Prostate gland (tissue), 2 donors: ENCODE data around the gene C13orf46. TPM values are rescaled to one million over a fixed set of nuclear protein-coding genes. Genes with fewer than 3 reads are reported as not detected.

Source experiments
- DNase-seq: peaks from one replicate; pipeline ENCODE4 v3.0.0-alpha.2; 2019; ENCODE audit warnings: low spot score
- H3K27ac ChIP-seq, 2 donors: fragments of 200-600 bp; sonication (generic); 2 replicates each; pipeline ENCODE4 v1.5.1; 2017 to 2019
- H3K27me3 ChIP-seq: fragments of 200-600 bp; sonication (generic); replicated peaks from 2 replicates; pipeline ENCODE4 v1.5.1; 2019; ENCODE audit not compliant: insufficient read depth
- H3K36me3 ChIP-seq, 2 donors: fragments of 200-600 bp; sonication (generic); 1 replicate in 1 of 2; 2 replicates in 1 of 2; pipeline versions ENCODE4 v1.5.1 to v1.8.1; 2017 to 2019
- H3K4me1 ChIP-seq: fragments of 200-600 bp; sonication (generic); replicated peaks from 2 replicates; pipeline ENCODE4 v1.5.1; 2019
- H3K4me3 ChIP-seq, 2 donors: fragments of 200-600 bp; sonication (generic); 2 replicates each; pipeline ENCODE4 v1.5.1; 2017 to 2019
- H3K9me3 ChIP-seq: fragments of 200-600 bp; sonication (generic); 2 replicates; pipeline ENCODE4 v1.5.1; 2017
- POLR2A ChIP-seq: fragments of 450-650 bp; IDR thresholded peaks from one replicate; pipeline ENCODE4 v1.6.1; 2016; ENCODE audit warnings: antibody characterized with exemption, mild to moderate bottlenecking
- POLR2AphosphoS5 ChIP-seq: sonication (generic); formaldehyde crosslinking; IDR thresholded peaks from one replicate; pipeline ENCODE4 v1.6.1; 2017; ENCODE audit warnings: antibody characterized with exemption
- WGBS: methylation state at CpG from one replicate; pipeline ENCODE4 v1.1.5; 2018; 5-methylcytosine and 5-hydroxymethylcytosine counted together
- intact Hi-C: fragments of 100-400 bp; cut with DNase I; formaldehyde crosslinking; loops from one replicate; pipeline ENCODE4 v1.14.2; 2022
- total RNA-seq, 2 donors: library from RNA; depleted of rRNA; stranded (reverse); fragments of >200 nt; gene quantifications; one replicate each; pipeline ENCODE4 v1.1.0, GENCODE V29; 2016
- TF ChIP-seq, protein P1 (sequence below), 4 experiments: fragments of 200-600 bp in 2 of 4; fragments of 450-650 bp in 2 of 4; sonication (generic) in 2 of 4; IDR thresholded peaks; 1 replicate in 3 of 4; 2 replicates in 1 of 4; pipeline ENCODE4 v1.5.1; 2016 to 2019; ENCODE audit warnings: antibody characterized with exemption in 4 of 4, mild to moderate bottlenecking in 2 of 4, moderate library complexity in 2 of 4

C13orf46 gene
- total RNA-seq, 2 donors from 2014 or later, result 8.0 to 9.9 TPM

- H3K9me3 ChIP-seq, result no peaks in the 10 kb centered on the region
- 96% methylated on average over 13 of the region's 13 CpGs for WGBS
- H3K27ac ChIP-seq, result no peak overlapping the region
- no peaks in the 10 kb centered on the region for H3K4me1 ChIP-seq
- H3K27me3 ChIP-seq, result no peaks in the 10 kb centered on the region
- DNase-seq, result no peak
- no peak for TF ChIP-seq POLR2AphosphoS5
- TF ChIP-seq POLR2A, result no peak
- TF ChIP-seq, protein P1, sequence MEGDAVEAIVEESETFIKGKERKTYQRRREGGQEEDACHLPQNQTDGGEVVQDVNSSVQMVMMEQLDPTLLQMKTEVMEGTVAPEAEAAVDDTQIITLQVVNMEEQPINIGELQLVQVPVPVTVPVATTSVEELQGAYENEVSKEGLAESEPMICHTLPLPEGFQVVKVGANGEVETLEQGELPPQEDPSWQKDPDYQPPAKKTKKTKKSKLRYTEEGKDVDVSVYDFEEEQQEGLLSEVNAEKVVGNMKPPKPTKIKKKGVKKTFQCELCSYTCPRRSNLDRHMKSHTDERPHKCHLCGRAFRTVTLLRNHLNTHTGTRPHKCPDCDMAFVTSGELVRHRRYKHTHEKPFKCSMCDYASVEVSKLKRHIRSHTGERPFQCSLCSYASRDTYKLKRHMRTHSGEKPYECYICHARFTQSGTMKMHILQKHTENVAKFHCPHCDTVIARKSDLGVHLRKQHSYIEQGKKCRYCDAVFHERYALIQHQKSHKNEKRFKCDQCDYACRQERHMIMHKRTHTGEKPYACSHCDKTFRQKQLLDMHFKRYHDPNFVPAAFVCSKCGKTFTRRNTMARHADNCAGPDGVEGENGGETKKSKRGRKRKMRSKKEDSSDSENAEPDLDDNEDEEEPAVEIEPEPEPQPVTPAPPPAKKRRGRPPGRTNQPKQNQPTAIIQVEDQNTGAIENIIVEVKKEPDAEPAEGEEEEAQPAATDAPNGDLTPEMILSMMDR (IDR thresholded peaks at IDR 0.05), result no peak
- no peak overlapping the region for H3K4me3 ChIP-seq
- no peaks in the 10 kb centered on the region for H3K36me3 ChIP-seq
- intact Hi-C loops, result no loop called here
These were observed 23.3 kb upstream of the C13orf46 start for GRCh38 chr13:113996912-113997745.

DNA sequence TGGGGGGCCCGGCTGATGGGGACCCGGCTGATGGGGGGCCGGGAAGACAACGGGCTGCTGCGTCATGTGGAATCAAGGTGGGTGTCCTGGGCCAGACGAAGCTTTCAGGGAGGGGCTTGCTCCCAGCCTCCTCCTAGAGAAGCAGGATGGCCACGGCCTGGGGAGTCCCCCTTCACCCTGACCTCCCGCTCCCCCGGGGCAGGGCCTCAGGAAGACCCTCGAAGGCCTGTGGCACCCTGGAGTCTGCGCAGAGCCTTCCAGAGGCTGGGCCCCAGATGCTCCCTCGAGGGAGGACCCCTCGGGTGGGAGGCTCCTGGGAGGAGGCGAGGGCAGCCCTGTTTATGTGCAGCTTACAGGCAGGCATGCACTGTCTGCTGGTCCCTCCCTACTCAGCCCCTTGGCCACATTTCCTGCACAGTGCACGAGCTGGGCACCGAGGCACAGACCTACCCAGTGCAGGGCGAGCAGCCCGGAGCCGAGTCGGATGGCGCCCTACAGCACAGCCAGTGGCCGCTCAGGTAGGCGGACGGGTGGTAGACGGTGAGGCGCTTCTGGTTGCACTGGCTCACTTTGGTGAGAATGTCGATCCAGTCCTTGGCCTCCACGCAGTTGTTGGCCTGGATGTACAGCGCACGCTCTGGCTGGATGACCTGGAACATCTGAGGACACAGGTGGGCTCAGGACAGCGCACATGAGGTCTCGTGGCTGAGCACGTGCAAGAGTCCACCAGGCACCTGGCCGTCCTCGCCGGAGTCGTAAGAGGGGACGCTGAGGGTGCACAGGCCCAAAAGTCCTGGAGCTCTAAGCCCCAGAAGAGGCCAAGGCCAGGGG is 22.4 kb upstream of the C13orf46 start:
- Histone ChIP-seq H3K9me3 (no peaks in the 10 kb centered on the region), H3K4me1 (no peaks in the 10 kb centered on the region), H3K27ac (no peak overlapping the region), H3K27me3 (no peaks in the 10 kb centered on the region), H3K4me3 (no peak overlapping the region), H3K36me3 (no peaks in the 10 kb centered on the region)
- WGBS, result 89% methylated on average over 35 of the region's 38 CpGs
- intact Hi-C loops, result no loop called here
- DNase-seq, result no peak
- TF ChIP-seq POLR2A, result no peak
- no peak for TF ChIP-seq POLR2AphosphoS5

- no peaks in the 10 kb centered on the region for H3K4me1 ChIP-seq
- DNase-seq, result no peak
- TF ChIP-seq, protein P1 (IDR thresholded peaks at IDR 0.05), result no peak
- no peak for TF ChIP-seq POLR2A
- no peak for TF ChIP-seq POLR2AphosphoS5
- no peaks in the 10 kb centered on the region for H3K9me3 ChIP-seq
- H3K4me3 ChIP-seq, result no peak overlapping the region
- H3K27ac ChIP-seq, result no peak overlapping the region
- no peaks in the 10 kb centered on the region for H3K27me3 ChIP-seq
- peaks cover 0 to 5% of the 10 kb centered on the region in 2 donors for H3K36me3 ChIP-seq
- 88% methylated on average over 20 of the region's 23 CpGs for WGBS
- intact Hi-C loops, result no loop called here
These were observed 21.2 kb upstream of the C13orf46 start for GRCh38 chr13:113995051-113995601.

DNA sequence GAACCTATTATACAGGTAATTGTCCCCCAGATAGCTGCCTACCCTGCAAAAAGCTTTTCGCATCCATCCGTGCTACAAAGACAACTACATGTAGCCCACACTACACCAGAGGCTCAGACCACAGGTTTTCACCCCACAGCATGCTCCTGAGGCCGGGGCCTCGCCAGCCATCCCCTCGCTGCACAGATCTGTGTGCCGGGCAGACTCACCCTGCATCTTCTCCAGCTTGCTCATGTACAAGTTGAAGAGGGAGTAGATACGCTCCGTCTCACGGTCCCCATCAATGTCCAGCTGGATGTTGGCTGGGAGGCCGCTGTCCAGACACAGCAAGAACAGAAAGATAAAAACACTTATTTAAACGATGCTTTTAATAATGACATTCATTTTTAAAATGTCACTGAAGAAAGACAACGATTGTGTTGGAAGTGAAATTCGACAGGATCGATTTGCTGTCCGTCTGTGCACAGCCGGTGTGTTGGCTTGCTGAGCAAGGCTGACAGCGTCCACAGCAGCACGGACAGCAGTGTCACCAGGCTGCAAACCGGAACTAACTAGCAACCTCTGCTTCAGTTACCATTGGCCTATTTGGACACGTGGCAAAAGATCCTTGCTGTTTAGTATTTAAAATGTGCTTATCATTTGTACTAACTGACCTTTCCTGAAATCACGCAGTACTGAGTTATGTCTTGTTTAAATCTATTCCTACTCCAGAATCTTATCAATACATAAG is 18.6 kb upstream of the C13orf46 start:
- WGBS, result 85% methylated on average over 21 of the region's 21 CpGs
- Histone ChIP-seq H3K36me3 (peaks cover 0 to 5% of the 10 kb centered on the region in 2 donors), H3K27ac (no peak overlapping the region), H3K4me3 (no peak overlapping the region), H3K9me3 (no peaks in the 10 kb centered on the region), H3K27me3 (no peaks in the 10 kb centered on the region), H3K4me1 (no peaks in the 10 kb centered on the region)
- intact Hi-C loops, result no loop called here
- no peak for DNase-seq
- TF ChIP-seq, protein P1 (IDR thresholded peaks at IDR 0.05), result no peak
- no peak for TF ChIP-seq POLR2A
- TF ChIP-seq POLR2AphosphoS5, result no peak
